Activated B cell treated with CpG ODN at 0.5 μM for 24 hours (primary cell): ENCODE results near the gene CCNQ. TPM values are rescaled to one million over a fixed set of nuclear protein-coding genes. Genes with fewer than 3 reads are reported as not detected.

Source experiments
- ATAC-seq: fragments of 200-7000 bp; cut with Tn5 transposase; one replicate; pipeline ENCODE4 v1.10.0; 2021; ENCODE audit warnings: low read depth, mild to moderate bottlenecking, moderate library complexity
- CTCF ChIA-PET: fragments of 350-600 bp; sonication (Branson Sonifier 250); formaldehyde crosslinking; loops from one replicate; lab custom pipeline; 2021; ENCODE audit warnings: antibody characterized with exemption; lab: Charles Lee
- POLR2A ChIA-PET: fragments of 350-600 bp; sonication (Branson Sonifier 250); formaldehyde crosslinking; loops from one replicate; lab custom pipeline; 2021; ENCODE audit warnings: antibody characterized with exemption; lab: Charles Lee
- DNase-seq: peaks from one replicate; pipeline ENCODE4 v3.0.0; 2022
- H3K27ac Mint-ChIP-seq: one replicate; pipeline ENCODE4 v1.8.0; 2020; ENCODE audit warnings: mixed read lengths
- H3K27me3 Mint-ChIP-seq: one replicate; pipeline ENCODE4 v1.8.0; 2021; ENCODE audit warnings: mixed read lengths
- H3K36me3 Mint-ChIP-seq: one replicate; pipeline ENCODE4 v1.8.0; 2021; ENCODE audit warnings: low read depth, mixed read lengths
- H3K4me1 Mint-ChIP-seq: one replicate; pipeline ENCODE4 v1.8.0; 2021; ENCODE audit warnings: mixed read lengths
- H3K4me3 Mint-ChIP-seq: one replicate; pipeline ENCODE4 v1.8.0; 2020; ENCODE audit warnings: mild to moderate bottlenecking, mixed read lengths
- H3K9me3 Mint-ChIP-seq: one replicate; pipeline ENCODE4 v1.8.0; 2020; ENCODE audit warnings: mixed read lengths
- intact Hi-C: fragments of 100-400 bp; cut with micrococcal nuclease; formaldehyde crosslinking; loops from one replicate; pipeline ENCODE4 v1.15.1; 2024
- total RNA-seq: library from RNA; stranded (reverse); gene quantifications from 2 replicates; pipeline ENCODE4 v1.2.3, GENCODE V29; 2022
- TF ChIP-seq, protein P1 (sequence below): fragments of 200-600 bp; IDR thresholded peaks from one replicate; pipeline ENCODE4 v1.8.0; 2022; ENCODE audit warnings: antibody characterized with exemption, mild to moderate bottlenecking

CCNQ gene
- total RNA-seq, 1 donor from 2014 or later, result 25.8 TPM

GRCh38 chrX:153544727-153545126 is 54.2 kb downstream of the CCNQ start:
- ChIA-PET POLR2A (no interaction called here), CTCF (no interaction called here)
- H3K9me3 Mint-ChIP-seq, result no peaks in the 10 kb centered on the region
- intact Hi-C loops, result no loop called here
- H3K4me3 Mint-ChIP-seq, result no peak overlapping the region
- DNase-seq, result no peak
- H3K4me1 Mint-ChIP-seq, result no peaks in the 10 kb centered on the region
- no peaks in the 10 kb centered on the region for H3K36me3 Mint-ChIP-seq
- TF ChIP-seq, protein P1, sequence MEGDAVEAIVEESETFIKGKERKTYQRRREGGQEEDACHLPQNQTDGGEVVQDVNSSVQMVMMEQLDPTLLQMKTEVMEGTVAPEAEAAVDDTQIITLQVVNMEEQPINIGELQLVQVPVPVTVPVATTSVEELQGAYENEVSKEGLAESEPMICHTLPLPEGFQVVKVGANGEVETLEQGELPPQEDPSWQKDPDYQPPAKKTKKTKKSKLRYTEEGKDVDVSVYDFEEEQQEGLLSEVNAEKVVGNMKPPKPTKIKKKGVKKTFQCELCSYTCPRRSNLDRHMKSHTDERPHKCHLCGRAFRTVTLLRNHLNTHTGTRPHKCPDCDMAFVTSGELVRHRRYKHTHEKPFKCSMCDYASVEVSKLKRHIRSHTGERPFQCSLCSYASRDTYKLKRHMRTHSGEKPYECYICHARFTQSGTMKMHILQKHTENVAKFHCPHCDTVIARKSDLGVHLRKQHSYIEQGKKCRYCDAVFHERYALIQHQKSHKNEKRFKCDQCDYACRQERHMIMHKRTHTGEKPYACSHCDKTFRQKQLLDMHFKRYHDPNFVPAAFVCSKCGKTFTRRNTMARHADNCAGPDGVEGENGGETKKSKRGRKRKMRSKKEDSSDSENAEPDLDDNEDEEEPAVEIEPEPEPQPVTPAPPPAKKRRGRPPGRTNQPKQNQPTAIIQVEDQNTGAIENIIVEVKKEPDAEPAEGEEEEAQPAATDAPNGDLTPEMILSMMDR, result no peak
- ATAC-seq, result no peak
- no peak overlapping the region for H3K27ac Mint-ChIP-seq
- H3K27me3 Mint-ChIP-seq, result peaks cover 3% of the 10 kb centered on the region

- POLR2A ChIA-PET, result no interaction called here
- Mint-ChIP-seq H3K27me3 (peaks cover 3% of the 10 kb centered on the region), H3K4me3 (no peak overlapping the region), H3K27ac (no peak overlapping the region), H3K9me3 (no peaks in the 10 kb centered on the region), H3K4me1 (no peaks in the 10 kb centered on the region), H3K36me3 (no peaks in the 10 kb centered on the region)
- ATAC-seq, result no peak
- no peak for DNase-seq
- intact Hi-C loops, result loop anchor here (1.0 kb wide), 3 partner anchors 109 to 168 kb away; no protein-coding TSS in a partner anchor
- TF ChIP-seq, protein P1, result no peak
- CTCF ChIA-PET, result interaction anchor here (1.0 to 3.0 kb wide), 14 partner anchors 9 to 598 kb away, joined by 3 to 30 read pairs (median 4); partner anchors contain the start of gene DUSP9
These were observed 59.0 kb downstream of the CCNQ start for GRCh38 chrX:153539979-153540358.

- CTCF ChIA-PET, result interaction anchor here (0.6 to 3.0 kb wide), 20 partner anchors 10 to 597 kb away, joined by 3 to 30 read pairs (median 4); partner anchors contain the start of gene DUSP9
- peak; percentile 94 for ATAC-seq
These were observed 59.6 kb downstream of the CCNQ start for GRCh38 chrX:153539171-153539978.

GRCh38 chrX:153538424-153538823 is 60.5 kb downstream of the CCNQ start:
- H3K4me1 Mint-ChIP-seq, result no peaks in the 10 kb centered on the region
- DNase-seq (no peak), ATAC-seq (no peak)
- TF ChIP-seq, protein P1, result no peak
- H3K9me3 Mint-ChIP-seq, result no peaks in the 10 kb centered on the region
- intact Hi-C loops, result no loop called here
- POLR2A ChIA-PET, result no interaction called here
- peaks cover 3% of the 10 kb centered on the region for H3K27me3 Mint-ChIP-seq
- H3K27ac Mint-ChIP-seq, result no peak overlapping the region
- CTCF ChIA-PET, result interaction anchor here (0.6 to 3.0 kb wide), 8 partner anchors 111 to 599 kb away, joined by 3 to 30 read pairs (median 10); no protein-coding TSS in a partner anchor
- no peak overlapping the region for H3K4me3 Mint-ChIP-seq
- no peaks in the 10 kb centered on the region for H3K36me3 Mint-ChIP-seq

More at GRCh38 chrX:153539171-153539978, 59.6 kb downstream of the CCNQ start:
- no peak overlapping the region for H3K4me3 Mint-ChIP-seq
- POLR2A ChIA-PET, result no interaction called here
- intact Hi-C loops, result loop anchor here (1.0 kb wide), 3 partner anchors 110 to 169 kb away; no protein-coding TSS in a partner anchor
- H3K36me3 Mint-ChIP-seq, result no peaks in the 10 kb centered on the region
- DNase-seq, result peak; percentile 42
- H3K9me3 Mint-ChIP-seq, result no peaks in the 10 kb centered on the region
- no peaks in the 10 kb centered on the region for H3K4me1 Mint-ChIP-seq
- H3K27ac Mint-ChIP-seq, result no peak overlapping the region
- peaks cover 3% of the 10 kb centered on the region for H3K27me3 Mint-ChIP-seq
- TF ChIP-seq, protein P1, result no peak

Other genes with a start within 250 kb of the CCNQ start
- not detected in 2 replicates for gene PNMA6E, start 197.8 kb downstream of the CCNQ start, total RNA-seq
- gene ZFP92, start 187.7 kb downstream of the CCNQ start, total RNA-seq, result 1.5 and 1.6 TPM in 2 replicates
- 1.9 and 3.2 TPM in 2 replicates for gene TREX2, start 153.1 kb downstream of the CCNQ start, total RNA-seq
- gene HAUS7, start 128.6 kb downstream of the CCNQ start, total RNA-seq, result 39.2 and 42.7 TPM in 2 replicates
- gene BGN, start 104.2 kb downstream of the CCNQ start, total RNA-seq, result not detected in 2 replicates
- gene ATP2B3, start 81.5 kb downstream of the CCNQ start, total RNA-seq, result not detected in 2 replicates
- 0.10 TPM in 1 of 2 replicates, not detected in the other for gene DUSP9, start 48.1 kb upstream of the CCNQ start, total RNA-seq
- gene PNCK, start 74.7 kb upstream of the CCNQ start, total RNA-seq, result not detected in 2 replicates
- gene SLC6A8, start 88.8 kb upstream of the CCNQ start, total RNA-seq, result 0.81 and 1.2 TPM in 2 replicates
- 90.5 and 90.7 TPM in 2 replicates for gene BCAP31, start 125.2 kb upstream of the CCNQ start, total RNA-seq
- gene ABCD1, start 125.7 kb upstream of the CCNQ start, total RNA-seq, result 2.6 and 2.8 TPM in 2 replicates
- gene PLXNB3, start 165.1 kb upstream of the CCNQ start, total RNA-seq, result not detected in 2 replicates
- gene SRPK3, start 181.9 kb upstream of the CCNQ start, total RNA-seq, result not detected in 2 replicates
- gene IDH3G, start 195.2 kb upstream of the CCNQ start, total RNA-seq, result 58.5 and 60.3 TPM in 2 replicates
- 160 and 175 TPM in 2 replicates for gene SSR4, start 195.5 kb upstream of the CCNQ start, total RNA-seq
- gene PDZD4, start 231.4 kb upstream of the CCNQ start, total RNA-seq, result 0.07 TPM in 1 of 2 replicates, not detected in the other